VCaP (cell line): ENCODE measurements around the gene PSIP1.

Source experiments
- H3K27ac ChIP-seq: fragments of 450-650 bp; 2 replicates; pipeline ENCODE4 v1.5.1; 2017
- TF ChIP-seq, protein P1 (sequence below): fragments of 450-650 bp; conservative IDR thresholded peaks from 2 replicates; pipeline ENCODE4 v1.5.1; 2017; ENCODE audit warnings: mild to moderate bottlenecking, moderate library complexity

Gene PSIP1

GRCh38 chr9:15501179-15501578, 9.6 kb downstream of the PSIP1 start:
- no peak overlapping the region for H3K27ac ChIP-seq
- TF ChIP-seq, protein P1, sequence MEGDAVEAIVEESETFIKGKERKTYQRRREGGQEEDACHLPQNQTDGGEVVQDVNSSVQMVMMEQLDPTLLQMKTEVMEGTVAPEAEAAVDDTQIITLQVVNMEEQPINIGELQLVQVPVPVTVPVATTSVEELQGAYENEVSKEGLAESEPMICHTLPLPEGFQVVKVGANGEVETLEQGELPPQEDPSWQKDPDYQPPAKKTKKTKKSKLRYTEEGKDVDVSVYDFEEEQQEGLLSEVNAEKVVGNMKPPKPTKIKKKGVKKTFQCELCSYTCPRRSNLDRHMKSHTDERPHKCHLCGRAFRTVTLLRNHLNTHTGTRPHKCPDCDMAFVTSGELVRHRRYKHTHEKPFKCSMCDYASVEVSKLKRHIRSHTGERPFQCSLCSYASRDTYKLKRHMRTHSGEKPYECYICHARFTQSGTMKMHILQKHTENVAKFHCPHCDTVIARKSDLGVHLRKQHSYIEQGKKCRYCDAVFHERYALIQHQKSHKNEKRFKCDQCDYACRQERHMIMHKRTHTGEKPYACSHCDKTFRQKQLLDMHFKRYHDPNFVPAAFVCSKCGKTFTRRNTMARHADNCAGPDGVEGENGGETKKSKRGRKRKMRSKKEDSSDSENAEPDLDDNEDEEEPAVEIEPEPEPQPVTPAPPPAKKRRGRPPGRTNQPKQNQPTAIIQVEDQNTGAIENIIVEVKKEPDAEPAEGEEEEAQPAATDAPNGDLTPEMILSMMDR = no peak

GRCh38 chr9:15499139-15499538, 11.6 kb downstream of the PSIP1 start:
- TF ChIP-seq, protein P1 = no peak
- H3K27ac ChIP-seq = no peak overlapping the region

GRCh38 chr9:15498246-15498995, 12.3 kb downstream of the PSIP1 start:
- TF ChIP-seq, protein P1 = no peak
- no peak overlapping the region for H3K27ac ChIP-seq

- TF ChIP-seq, protein P1 = no peak
- no peak overlapping the region for H3K27ac ChIP-seq
These were observed 18.2 kb downstream of the PSIP1 start for GRCh38 chr9:15492485-15493150.

GRCh38 chr9:15491950-15492349, 18.8 kb downstream of the PSIP1 start:
- H3K27ac ChIP-seq = no peak overlapping the region
- TF ChIP-seq, protein P1 = no peak

DNA sequence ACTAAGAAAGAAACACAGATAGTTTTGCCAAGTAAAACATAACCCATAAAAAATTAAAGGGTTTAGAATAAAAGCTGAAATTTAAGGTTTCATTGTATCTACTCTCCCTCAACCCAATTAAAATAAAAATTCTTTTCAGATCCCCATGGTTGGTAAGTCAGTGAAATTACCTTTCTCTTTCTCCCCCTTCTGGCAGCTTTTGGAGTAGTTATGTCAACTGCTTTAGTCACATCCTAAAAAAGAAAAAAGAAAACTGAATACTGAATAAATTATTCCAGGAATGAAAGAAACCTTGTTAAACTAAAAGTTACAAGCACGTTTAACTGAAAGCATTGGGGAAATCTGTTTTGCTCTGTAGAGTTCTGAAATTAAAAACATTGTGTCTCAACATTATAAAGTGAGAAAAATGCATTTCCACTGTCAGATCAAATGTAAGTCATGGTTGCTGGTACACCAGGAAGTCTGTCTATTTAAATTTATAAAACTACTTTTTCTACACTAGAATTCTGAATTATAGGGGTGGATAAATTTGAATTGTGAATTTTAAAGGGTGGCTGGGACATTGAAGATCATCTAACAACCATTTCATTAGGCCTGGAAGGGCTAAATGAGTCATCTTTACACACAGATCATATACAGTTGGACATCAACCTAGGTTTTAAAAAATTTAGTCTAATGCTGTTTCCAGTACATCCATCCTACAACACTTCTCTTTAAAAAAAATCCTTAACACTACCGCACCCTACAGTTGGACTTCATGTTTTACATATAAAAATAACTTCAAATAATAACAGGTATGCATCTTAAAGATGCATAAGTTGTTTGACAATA, 24.7 kb downstream of the PSIP1 start:
- TF ChIP-seq, protein P1 = peak; percentile 73
- no peak overlapping the region for H3K27ac ChIP-seq

DNA sequence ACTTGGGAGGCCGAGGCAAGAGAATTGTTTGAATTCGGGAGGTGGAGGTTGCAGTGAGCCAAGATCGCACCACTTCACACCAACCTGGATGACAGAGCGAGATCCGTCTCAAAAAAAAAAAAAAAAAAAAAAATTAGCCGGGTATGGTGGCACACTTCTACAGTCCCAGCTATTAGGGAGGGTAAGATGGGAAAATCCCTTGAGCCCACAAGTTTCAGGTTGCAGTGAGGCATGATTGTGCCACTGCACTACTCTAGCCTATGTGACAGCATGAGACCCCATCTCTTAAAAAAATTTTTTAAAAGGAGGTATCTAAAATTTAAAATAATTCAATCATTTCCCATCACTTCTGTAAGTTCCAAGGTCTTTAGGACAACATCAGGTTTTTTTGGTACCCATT, 26.0 kb downstream of the PSIP1 start:
- TF ChIP-seq, protein P1 = no peak
- H3K27ac ChIP-seq = no peak overlapping the region
